ENCODE data around the gene RBM23. TPM values are rescaled to one million over a fixed set of nuclear protein-coding genes. Genes with fewer than 3 reads are reported as not detected.

The RBM23 gene
- total RNA-seq, 1 experiment from 2014 or later = 54.9 TPM

GRCh38 chr14:22886500-22887259 lies 32.3 kb downstream of the RBM23 start:
- DNase-seq (ENCODE audit: low spot score) = peak; percentile 73

GRCh38 chr14:22885975-22886374 lies 33.0 kb downstream of the RBM23 start:
- no peak for DNase-seq (ENCODE audit: low spot score)

GRCh38 chr14:22884738-22885523 lies 34.0 kb downstream of the RBM23 start:
- DNase-seq (ENCODE audit: low spot score) = no peak

GRCh38 chr14:22884076-22884737 lies 34.7 kb downstream of the RBM23 start:
- no peak for DNase-seq (ENCODE audit: low spot score)

GRCh38 chr14:22883173-22883976 lies 35.6 kb downstream of the RBM23 start, which contains the start of gene REM2:
Gene REM2 (plus strand): TSS chr14:22883222. CDS start chr14:22883288, 66 bp downstream.
- no peak for DNase-seq (ENCODE audit: low spot score)

GRCh38 chr14:22882529-22883172 lies 36.3 kb downstream of the RBM23 start:
- peak; percentile 35 for DNase-seq (ENCODE audit: low spot score)

GRCh38 chr14:22882064-22882463 lies 36.9 kb downstream of the RBM23 start:
- DNase-seq (ENCODE audit: low spot score) = no peak

- no peak for DNase-seq (ENCODE audit: low spot score)
Measured at GRCh38 chr14:22878271-22879246, 40.4 kb downstream of the RBM23 start.

- DNase-seq (ENCODE audit: low spot score) = no peak
Measured at GRCh38 chr14:22877000-22877501, 41.9 kb downstream of the RBM23 start.

- no peak for DNase-seq (ENCODE audit: low spot score)
Measured at GRCh38 chr14:22875748-22876319, 43.1 kb downstream of the RBM23 start.

- DNase-seq (ENCODE audit: low spot score) = no peak
Measured at GRCh38 chr14:22875003-22875747, 43.8 kb downstream of the RBM23 start.

GRCh38 chr14:22872833-22873520 lies 46.0 kb downstream of the RBM23 start:
- no peak for DNase-seq (ENCODE audit: low spot score)

- peak; percentile 92 for DNase-seq (ENCODE audit: low spot score)
Measured at GRCh38 chr14:22872033-22872832, 46.7 kb downstream of the RBM23 start.

- peak; percentile 90 for DNase-seq (ENCODE audit: low spot score)
Measured at GRCh38 chr14:22871224-22872032, 47.5 kb downstream of the RBM23 start, which contains the start of gene LRP10. Gene LRP10 (plus strand): TSS chr14:22871740. CDS start chr14:22872304, 564 bp downstream.

- no peak for DNase-seq (ENCODE audit: low spot score)
Measured at GRCh38 chr14:22870811-22871223, 48.1 kb downstream of the RBM23 start.

GRCh38 chr14:22866874-22867273 lies 52.1 kb downstream of the RBM23 start:
- no peak for DNase-seq (ENCODE audit: low spot score)

Data from HT-29 (cell line).